ENCODE data around the gene CCDC154. TPM values are rescaled to one million over a fixed set of nuclear protein-coding genes. Genes with fewer than 3 reads are reported as not detected.

Gene CCDC154
- total and polyA plus RNA-seq, 2 of the 4 experiments (the other 2 are of a cell fraction): 0.09 TPM; not detected in 1

DNA sequence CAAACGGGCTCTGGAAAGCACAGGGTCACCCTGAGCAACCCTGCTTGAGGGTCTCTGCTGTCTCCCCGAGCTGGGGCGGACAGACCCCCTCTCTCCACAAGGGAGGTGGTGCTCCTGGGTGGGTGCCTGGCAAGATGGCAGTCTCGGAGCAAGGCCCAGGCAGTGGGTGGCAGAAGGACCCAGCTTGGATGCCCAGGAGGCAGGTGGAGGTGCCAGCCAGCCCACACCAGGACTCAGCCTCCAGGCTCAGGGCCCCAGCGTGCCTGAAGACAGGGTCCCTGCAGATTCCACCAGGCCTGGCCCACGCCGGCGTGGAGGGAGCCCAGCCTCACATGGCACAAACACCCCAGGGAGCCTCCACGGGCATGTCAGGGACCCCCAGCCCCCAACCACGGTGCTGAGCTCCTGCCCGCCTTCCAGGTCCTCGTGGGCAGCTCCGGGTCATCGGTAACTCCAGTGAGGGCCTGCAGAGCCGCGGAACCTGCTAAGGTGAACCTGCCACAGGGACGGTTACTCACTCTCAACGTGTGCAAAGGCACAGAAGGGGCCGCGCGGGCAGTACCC lies 50.7 kb downstream of the CCDC154 start:
- Histone ChIP-seq H3K4me2 (ENCODE audit: low read depth, low read length) (no peak overlapping the region), H2AFZ (replicated peaks; ENCODE audit: low read length, poor library complexity) (no peak overlapping the region), H2BK5ac (ENCODE audit: low read depth, low read length, poor library complexity, severe bottlenecking) (no peak overlapping the region), H2BK15ac (ENCODE audit: low read depth, low read length) (no peak overlapping the region), H3K79me1 (ENCODE audit: low read depth in 1 of 2, low read length in 2 of 2) (no peaks in the 10 kb centered on the region), H3K36me3 (ENCODE audit: control insufficient read depth, insufficient read depth, low read length) (peaks cover 35% of the 10 kb centered on the region), H4K5ac (ENCODE audit: low read depth, low read length) (no peak overlapping the region), H3K18ac (ENCODE audit: low read depth, low read length) (no peak overlapping the region), H4K91ac (ENCODE audit: insufficient read depth, low read depth, low read length) (no peak overlapping the region), H3K9ac (ENCODE audit: low read depth, low read length) (no peak overlapping the region), H4K8ac (ENCODE audit: low read depth in 2 of 2, low read length in 2 of 2) (no peak overlapping the region), H3K23ac (ENCODE audit: low read depth, low read length) (no peak overlapping the region), H2BK120ac (ENCODE audit: low read depth, low read length) (no peak overlapping the region), H3K27ac (ENCODE audit: insufficient read depth, low read length) (no peak overlapping the region), H3K4me3 (ENCODE audit: insufficient read depth, low read depth, low read length) (no peak overlapping the region), H3K4me1 (ENCODE audit: control insufficient read depth, insufficient read depth, low read length) (no peaks in the 10 kb centered on the region), H3K14ac (replicated peaks; ENCODE audit: low read depth, low read length) (no peak overlapping the region), H3K9me1 (ENCODE audit: insufficient read depth, low read length) (0 out of 2 replicates have a peak, but pooled peaks cover 2% of the 10 kb centered on the region), H2AK9ac (replicated peaks; ENCODE audit: low read depth, low read length, poor library complexity) (no peak overlapping the region), H3K4ac (ENCODE audit: low read depth, low read length) (no peak overlapping the region), H2AK5ac (ENCODE audit: low read depth, low read length) (no peak overlapping the region), H2BK20ac (ENCODE audit: low read depth, low read length) (no peak overlapping the region), H4K20me1 (ENCODE audit: insufficient read depth, low read length) (no peaks in the 10 kb centered on the region), H3K9me3 (ENCODE audit: control insufficient read depth, insufficient read depth, low read length) (no peaks in the 10 kb centered on the region), H3K56ac (ENCODE audit: extremely low read depth, insufficient read depth, low read length) (no peak overlapping the region), H3K27me3 (ENCODE audit: control insufficient read depth, insufficient read depth, low read length) (no peaks in the 10 kb centered on the region)
- 83% methylated on average over 1 of the region's 21 CpGs; no CpG with 5 or more reads in 1 of the 2 experiments for WGBS, 2 experiments (ENCODE audit: extremely low coverage in 2 of 2, insufficient read length in 1 of 2)
- DNase-seq: no peak
- no peak for ATAC-seq (ENCODE audit: low read depth)
- ChIA-PET POLR2A (ENCODE audit: unreplicated experiment) (no interaction called here), CTCF (no interaction called here)
- in situ Hi-C loops (cut with MboI; ENCODE audit: low sequenced_read_pairs) (no loop called here), intact Hi-C loops (cut with micrococcal nuclease) (no loop called here), dilution Hi-C loops (cut with HindIII; ENCODE audit: low sequenced_read_pairs, unreplicated experiment) (no loop called here)
- TF ChIP-seq RAD21 (IDR thresholded peaks at IDR 0.05; ENCODE audit: low read length) (no peak), POLR2A (IDR thresholded peaks at IDR 0.05; ENCODE audit: low read depth, low read length) (no peak), CEBPB (IDR thresholded peaks at IDR 0.05; ENCODE audit: low read depth, low read length) (no peak), MAFK (IDR thresholded peaks at IDR 0.05; ENCODE audit: low read depth, low read length) (no peak), SMC3 (IDR thresholded peaks at IDR 0.05; ENCODE audit: low read depth, low read length) (no peak), RCOR1 (IDR thresholded peaks at IDR 0.05; ENCODE audit: insufficient replicate concordance, low read length) (no peak), MAZ (IDR thresholded peaks at IDR 0.05; ENCODE audit: borderline replicate concordance, low read depth, low read length) (no peak), NFE2L2 (IDR thresholded peaks at IDR 0.05; ENCODE audit: low read depth, low read length) (no peak), CHD1 (IDR thresholded peaks at IDR 0.05; ENCODE audit: low read depth, low read length) (no peak)
- TF ChIP-seq, protein P1, sequence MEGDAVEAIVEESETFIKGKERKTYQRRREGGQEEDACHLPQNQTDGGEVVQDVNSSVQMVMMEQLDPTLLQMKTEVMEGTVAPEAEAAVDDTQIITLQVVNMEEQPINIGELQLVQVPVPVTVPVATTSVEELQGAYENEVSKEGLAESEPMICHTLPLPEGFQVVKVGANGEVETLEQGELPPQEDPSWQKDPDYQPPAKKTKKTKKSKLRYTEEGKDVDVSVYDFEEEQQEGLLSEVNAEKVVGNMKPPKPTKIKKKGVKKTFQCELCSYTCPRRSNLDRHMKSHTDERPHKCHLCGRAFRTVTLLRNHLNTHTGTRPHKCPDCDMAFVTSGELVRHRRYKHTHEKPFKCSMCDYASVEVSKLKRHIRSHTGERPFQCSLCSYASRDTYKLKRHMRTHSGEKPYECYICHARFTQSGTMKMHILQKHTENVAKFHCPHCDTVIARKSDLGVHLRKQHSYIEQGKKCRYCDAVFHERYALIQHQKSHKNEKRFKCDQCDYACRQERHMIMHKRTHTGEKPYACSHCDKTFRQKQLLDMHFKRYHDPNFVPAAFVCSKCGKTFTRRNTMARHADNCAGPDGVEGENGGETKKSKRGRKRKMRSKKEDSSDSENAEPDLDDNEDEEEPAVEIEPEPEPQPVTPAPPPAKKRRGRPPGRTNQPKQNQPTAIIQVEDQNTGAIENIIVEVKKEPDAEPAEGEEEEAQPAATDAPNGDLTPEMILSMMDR (conservative IDR thresholded peaks at IDR 0.05; ENCODE audit: low read depth, low read length): no peak
- TF ChIP-seq, protein P2, sequence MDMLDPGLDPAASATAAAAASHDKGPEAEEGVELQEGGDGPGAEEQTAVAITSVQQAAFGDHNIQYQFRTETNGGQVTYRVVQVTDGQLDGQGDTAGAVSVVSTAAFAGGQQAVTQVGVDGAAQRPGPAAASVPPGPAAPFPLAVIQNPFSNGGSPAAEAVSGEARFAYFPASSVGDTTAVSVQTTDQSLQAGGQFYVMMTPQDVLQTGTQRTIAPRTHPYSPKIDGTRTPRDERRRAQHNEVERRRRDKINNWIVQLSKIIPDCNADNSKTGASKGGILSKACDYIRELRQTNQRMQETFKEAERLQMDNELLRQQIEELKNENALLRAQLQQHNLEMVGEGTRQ (IDR thresholded peaks at IDR 0.05; ENCODE audit: low read depth, low read length): no peak
- TF ChIP-seq, protein P3, sequence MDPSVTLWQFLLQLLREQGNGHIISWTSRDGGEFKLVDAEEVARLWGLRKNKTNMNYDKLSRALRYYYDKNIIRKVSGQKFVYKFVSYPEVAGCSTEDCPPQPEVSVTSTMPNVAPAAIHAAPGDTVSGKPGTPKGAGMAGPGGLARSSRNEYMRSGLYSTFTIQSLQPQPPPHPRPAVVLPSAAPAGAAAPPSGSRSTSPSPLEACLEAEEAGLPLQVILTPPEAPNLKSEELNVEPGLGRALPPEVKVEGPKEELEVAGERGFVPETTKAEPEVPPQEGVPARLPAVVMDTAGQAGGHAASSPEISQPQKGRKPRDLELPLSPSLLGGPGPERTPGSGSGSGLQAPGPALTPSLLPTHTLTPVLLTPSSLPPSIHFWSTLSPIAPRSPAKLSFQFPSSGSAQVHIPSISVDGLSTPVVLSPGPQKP (IDR thresholded peaks at IDR 0.05; ENCODE audit: borderline replicate concordance, low read depth, low read length): no peak
- BruUV-seq (replicated peaks): no TSS peak

All from IMR-90 (cell line).